Measurements from ENCODE around the gene PHTF2.

Gene PHTF2

DNA sequence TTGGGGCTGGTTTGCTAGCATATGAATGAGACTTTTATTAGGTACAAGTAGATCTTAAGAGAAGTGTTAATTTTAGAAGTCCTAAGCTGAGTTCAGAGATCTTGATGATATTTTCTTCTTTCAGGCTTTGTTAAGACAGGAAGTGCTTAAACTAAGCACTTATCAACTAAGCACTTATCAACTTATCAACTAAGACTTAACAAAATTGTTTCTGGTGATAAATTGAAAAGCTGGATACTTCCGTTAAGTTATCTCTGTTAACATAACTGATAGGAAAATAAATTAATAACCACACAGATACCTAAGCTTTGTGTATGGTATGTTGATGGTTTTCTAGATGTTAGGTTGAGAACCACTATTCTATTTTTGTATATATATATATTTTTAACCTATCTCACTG is 113.7 kb downstream of the PHTF2 start:
- H3K4me2 ChIP-seq (ENCODE audit: low read length), result no peak overlapping the region
- no peak overlapping the region for H3K4me3 ChIP-seq (ENCODE audit: low read depth, low read length)
- H3K4me1 ChIP-seq (ENCODE audit: control insufficient read depth in 1 of 2, insufficient read depth in 2 of 2, low read length in 2 of 2), result no peaks in the 10 kb centered on the region
- no peak overlapping the region for H2BK5ac ChIP-seq (ENCODE audit: low read depth, low read length, poor library complexity)
- H2BK120ac ChIP-seq (ENCODE audit: insufficient read depth, low read length, poor library complexity), result no peak overlapping the region
- H4K8ac ChIP-seq (ENCODE audit: low read depth, low read length), result no peak overlapping the region
- no peaks in the 10 kb centered on the region for H3K79me1 ChIP-seq (ENCODE audit: low read length)
- no peak overlapping the region for H3K9ac ChIP-seq (ENCODE audit: low read length)
- no peak overlapping the region for H2AK5ac ChIP-seq (ENCODE audit: low read length)
- H3K4ac ChIP-seq (ENCODE audit: low read depth, low read length), result no peak overlapping the region
- peaks cover 1 to 3% of the 10 kb centered on the region in 2 experiments for H3K36me3 ChIP-seq (ENCODE audit: control insufficient read depth in 1 of 2, insufficient read depth in 2 of 2, low read length in 2 of 2)
- H3K79me2 ChIP-seq (ENCODE audit: control insufficient read depth, insufficient read depth, low read length, poor library complexity), result no peaks in the 10 kb centered on the region
- WGBS (ENCODE audit: extremely low coverage, insufficient coverage, insufficient read length), result no CpG with 5 or more reads among the region's 1 CpG
- no peak overlapping the region for H3K14ac ChIP-seq (ENCODE audit: low read length)
- no peak overlapping the region for H2BK12ac ChIP-seq (ENCODE audit: low read length)
- no peak overlapping the region for H3K18ac ChIP-seq (ENCODE audit: low read length)
- no peak overlapping the region for H3K23ac ChIP-seq (ENCODE audit: low read length)
- no peak overlapping the region for H2AFZ ChIP-seq (ENCODE audit: insufficient read depth, low read length, poor library complexity)
- H3K27me3 ChIP-seq (ENCODE audit: insufficient read depth, low read length), result no peaks in the 10 kb centered on the region
- no peak overlapping the region for H4K91ac ChIP-seq (ENCODE audit: low read depth, low read length)
- no peaks in the 10 kb centered on the region for H3K9me3 ChIP-seq (ENCODE audit: insufficient read depth, low read depth, low read length)
- no peak overlapping the region for H4K12ac ChIP-seq (ENCODE audit: low read depth, low read length)
- DNase-seq, result no peak
- no peak overlapping the region for H3K27ac ChIP-seq (ENCODE audit: low read depth, low read length)

DNA sequence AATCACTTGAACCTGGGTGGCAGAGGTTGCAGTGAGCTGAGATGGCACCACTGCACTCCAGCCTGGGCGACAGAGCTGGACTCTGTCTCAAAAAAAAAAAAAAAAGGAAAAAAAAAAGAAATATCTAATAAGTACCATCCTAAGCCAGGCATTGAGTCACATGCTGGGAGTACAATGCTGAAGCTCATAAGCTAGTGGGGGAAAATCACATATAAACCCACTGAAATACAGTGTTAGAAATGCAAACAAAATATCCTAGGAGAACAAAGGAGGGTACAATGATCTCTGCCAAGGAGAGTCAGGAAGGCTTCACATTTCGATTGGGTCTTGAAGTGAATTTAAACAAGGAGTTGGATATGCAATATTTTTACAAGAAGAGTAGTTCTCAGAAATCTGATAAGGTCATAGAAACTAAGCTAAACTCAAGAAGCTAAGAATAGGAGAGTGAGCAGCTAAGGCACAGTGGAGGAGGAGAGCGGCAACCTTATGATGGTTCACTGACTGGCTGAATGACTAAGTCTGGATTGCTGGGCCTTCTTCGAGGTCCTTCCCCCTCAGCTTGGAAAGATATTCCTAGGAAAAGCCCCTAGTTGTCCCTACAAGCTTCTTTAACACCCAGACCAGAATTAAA is 115.5 kb downstream of the PHTF2 start:
- H3K79me1 ChIP-seq (ENCODE audit: low read length), result no peaks in the 10 kb centered on the region
- no peak overlapping the region for H3K23ac ChIP-seq (ENCODE audit: low read length)
- H3K9me3 ChIP-seq (ENCODE audit: insufficient read depth, low read depth, low read length), result no peaks in the 10 kb centered on the region
- H3K4ac ChIP-seq (ENCODE audit: low read depth, low read length), result no peak overlapping the region
- no peaks in the 10 kb centered on the region for H3K27me3 ChIP-seq (ENCODE audit: insufficient read depth, low read length)
- H2AFZ ChIP-seq (ENCODE audit: insufficient read depth, low read length, poor library complexity), result no peak overlapping the region
- no peak overlapping the region for H2BK5ac ChIP-seq (ENCODE audit: low read depth, low read length, poor library complexity)
- no CpG with 5 or more reads among the region's 4 CpGs for WGBS (ENCODE audit: extremely low coverage, insufficient coverage, insufficient read length)
- H3K79me2 ChIP-seq (ENCODE audit: control insufficient read depth, insufficient read depth, low read length, poor library complexity), result no peaks in the 10 kb centered on the region
- no peak overlapping the region for H4K91ac ChIP-seq (ENCODE audit: low read depth, low read length)
- no peak for DNase-seq
- no peak overlapping the region for H3K18ac ChIP-seq (ENCODE audit: low read length)
- H2AK5ac ChIP-seq (ENCODE audit: low read length), result no peak overlapping the region
- no peak overlapping the region for H3K4me2 ChIP-seq (ENCODE audit: low read length)
- H4K8ac ChIP-seq (ENCODE audit: low read depth, low read length), result no peak overlapping the region
- no peak overlapping the region for H4K12ac ChIP-seq (ENCODE audit: low read depth, low read length)
- no peak overlapping the region for H2BK12ac ChIP-seq (ENCODE audit: low read length)
- no peak overlapping the region for H3K9ac ChIP-seq (ENCODE audit: low read length)
- H3K36me3 ChIP-seq (ENCODE audit: control insufficient read depth in 1 of 2, insufficient read depth in 2 of 2, low read length in 2 of 2), result peaks cover 0 to 3% of the 10 kb centered on the region in 2 experiments
- no peak overlapping the region for H2BK120ac ChIP-seq (ENCODE audit: insufficient read depth, low read length, poor library complexity)
- no peak overlapping the region for H3K14ac ChIP-seq (ENCODE audit: low read length)
- H3K4me1 ChIP-seq (ENCODE audit: control insufficient read depth in 1 of 2, insufficient read depth in 2 of 2, low read length in 2 of 2), result no peaks in the 10 kb centered on the region
- no peak overlapping the region for H3K27ac ChIP-seq (ENCODE audit: low read depth, low read length)
- no peak overlapping the region for H3K4me3 ChIP-seq (ENCODE audit: low read depth, low read length)

DNA sequence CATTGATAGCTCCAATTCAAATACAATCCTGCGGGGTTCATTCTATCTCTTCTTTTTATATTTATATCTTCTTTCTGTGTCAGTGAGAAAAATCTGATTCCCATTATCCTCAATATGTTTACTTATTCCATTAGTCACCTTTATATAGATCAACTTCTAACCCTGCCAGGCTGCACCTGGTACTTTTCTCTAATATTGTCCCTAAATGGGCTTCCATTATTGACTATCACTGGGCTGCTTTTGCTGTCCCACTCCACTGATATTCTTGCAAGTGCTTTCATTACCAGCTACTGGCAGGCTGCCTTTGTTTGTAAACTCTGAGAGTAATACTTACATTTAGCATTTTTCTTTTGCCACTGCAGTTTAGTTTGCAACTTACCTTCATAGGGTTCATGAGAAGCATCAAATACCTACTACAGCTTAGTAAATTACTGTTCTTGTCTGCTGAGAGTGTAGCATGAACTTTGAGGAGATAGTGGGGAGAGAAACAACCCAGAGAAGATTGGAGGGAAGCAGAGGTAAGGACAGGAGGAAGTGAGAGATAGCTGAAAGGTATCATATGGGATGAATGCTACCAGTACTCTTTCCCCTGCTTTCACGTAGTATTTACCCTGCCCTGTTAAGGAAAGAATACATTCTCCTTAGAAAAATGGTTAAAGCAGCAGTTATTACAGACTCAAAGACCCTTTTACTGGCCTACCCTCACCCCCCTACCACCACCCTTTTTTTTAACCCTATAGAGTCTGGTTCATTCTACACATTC is 119.1 kb downstream of the PHTF2 start:
- H3K9me3 ChIP-seq (ENCODE audit: insufficient read depth, low read depth, low read length), result no peaks in the 10 kb centered on the region
- H3K79me2 ChIP-seq (ENCODE audit: control insufficient read depth, insufficient read depth, low read length, poor library complexity), result no peaks in the 10 kb centered on the region
- H3K23ac ChIP-seq (ENCODE audit: low read length), result no peak overlapping the region
- no peak overlapping the region for H4K8ac ChIP-seq (ENCODE audit: low read depth, low read length)
- WGBS (ENCODE audit: extremely low coverage, insufficient coverage, insufficient read length), result no CpG with 5 or more reads among the region's 2 CpGs
- no peak overlapping the region for H3K4me3 ChIP-seq (ENCODE audit: low read depth, low read length)
- no peaks in the 10 kb centered on the region for H3K4me1 ChIP-seq (ENCODE audit: control insufficient read depth in 1 of 2, insufficient read depth in 2 of 2, low read length in 2 of 2)
- no peak overlapping the region for H3K4ac ChIP-seq (ENCODE audit: low read depth, low read length)
- no peak overlapping the region for H3K18ac ChIP-seq (ENCODE audit: low read length)
- H2AK5ac ChIP-seq (ENCODE audit: low read length), result no peak overlapping the region
- no peak overlapping the region for H3K9ac ChIP-seq (ENCODE audit: low read length)
- H3K79me1 ChIP-seq (ENCODE audit: low read length), result no peaks in the 10 kb centered on the region
- no peak overlapping the region for H2BK120ac ChIP-seq (ENCODE audit: insufficient read depth, low read length, poor library complexity)
- H3K4me2 ChIP-seq (ENCODE audit: low read length), result no peak overlapping the region
- H3K27ac ChIP-seq (ENCODE audit: low read depth, low read length), result no peak overlapping the region
- no peak overlapping the region for H2AFZ ChIP-seq (ENCODE audit: insufficient read depth, low read length, poor library complexity)
- no peak overlapping the region for H4K91ac ChIP-seq (ENCODE audit: low read depth, low read length)
- H4K12ac ChIP-seq (ENCODE audit: low read depth, low read length), result no peak overlapping the region
- no peak overlapping the region for H2BK5ac ChIP-seq (ENCODE audit: low read depth, low read length, poor library complexity)
- H3K36me3 ChIP-seq (ENCODE audit: control insufficient read depth in 1 of 2, insufficient read depth in 2 of 2, low read length in 2 of 2), result peaks cover 0 to 3% of the 10 kb centered on the region in 2 experiments
- no peak for DNase-seq
- H3K27me3 ChIP-seq (ENCODE audit: insufficient read depth, low read length), result no peaks in the 10 kb centered on the region
- H2BK12ac ChIP-seq (ENCODE audit: low read length), result no peak overlapping the region
- no peak overlapping the region for H3K14ac ChIP-seq (ENCODE audit: low read length)

DNA sequence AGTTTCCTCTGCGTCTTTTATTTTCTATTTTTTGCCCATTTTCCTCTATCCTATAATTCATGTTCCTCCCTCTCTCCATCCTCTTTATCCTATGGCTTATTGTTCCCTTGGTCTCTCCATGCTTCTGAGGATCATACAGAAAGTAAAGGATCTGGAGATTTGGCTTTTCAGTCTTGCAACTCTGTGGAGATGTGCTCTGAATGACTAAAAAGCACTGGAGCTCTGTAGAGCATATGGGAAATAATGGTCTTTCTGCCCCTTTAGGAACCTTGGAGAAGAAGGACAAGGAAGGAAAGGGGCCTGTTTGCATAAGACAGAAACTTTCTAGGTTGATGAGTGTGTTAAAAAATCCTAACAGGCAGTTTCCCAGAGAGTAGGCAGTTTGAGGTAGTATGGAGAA is 120.1 kb downstream of the PHTF2 start:
- Histone ChIP-seq H3K27ac (ENCODE audit: low read depth, low read length) (no peak overlapping the region), H3K79me2 (ENCODE audit: control insufficient read depth, insufficient read depth, low read length, poor library complexity) (no peaks in the 10 kb centered on the region), H4K12ac (ENCODE audit: low read depth, low read length) (no peak overlapping the region), H3K18ac (ENCODE audit: low read length) (no peak overlapping the region), H3K14ac (ENCODE audit: low read length) (no peak overlapping the region), H3K4me1 (ENCODE audit: control insufficient read depth in 1 of 2, insufficient read depth in 2 of 2, low read length in 2 of 2) (no peaks in the 10 kb centered on the region), H3K9me3 (ENCODE audit: insufficient read depth, low read depth, low read length) (no peaks in the 10 kb centered on the region), H3K4ac (ENCODE audit: low read depth, low read length) (no peak overlapping the region), H3K27me3 (ENCODE audit: insufficient read depth, low read length) (no peaks in the 10 kb centered on the region), H2BK12ac (ENCODE audit: low read length) (no peak overlapping the region), H2BK5ac (ENCODE audit: low read depth, low read length, poor library complexity) (no peak overlapping the region), H4K8ac (ENCODE audit: low read depth, low read length) (no peak overlapping the region), H2BK120ac (ENCODE audit: insufficient read depth, low read length, poor library complexity) (no peak overlapping the region), H2AK5ac (ENCODE audit: low read length) (no peak overlapping the region), H3K4me2 (ENCODE audit: low read length) (no peak overlapping the region), H3K9ac (ENCODE audit: low read length) (no peak overlapping the region), H2AFZ (ENCODE audit: insufficient read depth, low read length, poor library complexity) (no peak overlapping the region), H3K23ac (ENCODE audit: low read length) (no peak overlapping the region), H3K4me3 (ENCODE audit: low read depth, low read length) (no peak overlapping the region), H3K36me3 (ENCODE audit: control insufficient read depth in 1 of 2, insufficient read depth in 2 of 2, low read length in 2 of 2) (peaks cover 0 to 3% of the 10 kb centered on the region in 2 experiments), H4K91ac (ENCODE audit: low read depth, low read length) (no peak overlapping the region), H3K79me1 (ENCODE audit: low read length) (no peaks in the 10 kb centered on the region)
- DNase-seq, result no peak
- WGBS (ENCODE audit: extremely low coverage, insufficient coverage, insufficient read length), result no CpG with 5 or more reads among the region's 1 CpG

Measured in trophoblast cell (in vitro differentiated cells and primary cell).